PC-9 (cell line): ENCODE measurements around the gene ZFHX2. TPM values are rescaled to one million over a fixed set of nuclear protein-coding genes. Genes with fewer than 3 reads are reported as not detected.

Experiments
- BruUV-seq: library from RNA; stranded (reverse); fragments of 400-500 nt; replicated peaks from 2 replicates; lab custom pipeline; 2021; lab: Mats Ljungman, UMichigan
- CTCF ChIA-PET: fragments of 300-600 bp; sonication (Branson Sonifier 250); formaldehyde crosslinking; loops from one replicate; lab custom pipeline; 2022; ENCODE audit warnings: antibody characterized with exemption; lab: Charles Lee
- POLR2A ChIA-PET: fragments of 300-600 bp; sonication (Branson Sonifier 250); formaldehyde crosslinking; loops from one replicate; lab custom pipeline; 2022; ENCODE audit warnings: antibody characterized with exemption; ENCODE audit not compliant: unreplicated experiment; lab: Charles Lee
- DNase-seq, 2 experiments: peaks; one replicate each; pipeline versions ENCODE4 v3.0.0 to v3.0.0-alpha.2; 2015 to 2022; ENCODE audit warnings: mixed read lengths in 1 of 2
- H2AFZ ChIP-seq: fragments of 200-600 bp; sonication (generic); 2 replicates; pipeline ENCODE4 v1.8.1; 2017; ENCODE audit warnings: antibody characterized with exemption
- H3F3A ChIP-seq: fragments of 200-600 bp; sonication (generic); 2 replicates; pipeline ENCODE4 v1.8.1; 2017; ENCODE audit warnings: antibody characterized with exemption, mild to moderate bottlenecking, low read depth; ENCODE audit not compliant: insufficient read depth
- H3K27ac ChIP-seq: fragments of 200-600 bp; sonication (generic); 2 replicates; pipeline ENCODE4 v1.6.1; 2016; ENCODE audit warnings: mixed run types
- H3K27me3 ChIP-seq: fragments of 200-600 bp; sonication (generic); 2 replicates; pipeline ENCODE4 v1.6.1; 2016; ENCODE audit warnings: low read depth, mixed run types; ENCODE audit not compliant: insufficient read depth
- H3K36me3 ChIP-seq: fragments of 200-600 bp; sonication (generic); 2 replicates; pipeline ENCODE4 v1.6.1; 2016; ENCODE audit warnings: low read depth, mixed run types
- H3K4me1 ChIP-seq: fragments of 200-600 bp; sonication (generic); replicated peaks from 2 replicates; pipeline ENCODE4 v1.6.1; 2016; ENCODE audit warnings: mixed run types; ENCODE audit not compliant: insufficient read depth
- H3K4me2 ChIP-seq: fragments of 200-600 bp; sonication (generic); 2 replicates; pipeline ENCODE4 v1.6.1; 2017; ENCODE audit warnings: mixed run types
- H3K4me3 ChIP-seq: fragments of 200-600 bp; sonication (generic); 2 replicates; pipeline ENCODE4 v1.6.1; 2016; ENCODE audit warnings: mixed run types
- H3K79me2 ChIP-seq: fragments of 200-600 bp; sonication (generic); 2 replicates; pipeline ENCODE4 v1.6.1; 2017; ENCODE audit warnings: low read depth, mixed run types
- H3K9me2 ChIP-seq: fragments of 200-600 bp; sonication (generic); 2 replicates; pipeline ENCODE4 v1.8.1; 2017; ENCODE audit warnings: mild to moderate bottlenecking; ENCODE audit not compliant: insufficient read depth
- H3K9me3 ChIP-seq: fragments of 200-600 bp; sonication (generic); 2 replicates; pipeline ENCODE4 v1.8.1; 2016; ENCODE audit warnings: low read depth; ENCODE audit not compliant: insufficient read depth
- H4K20me1 ChIP-seq: fragments of 200-600 bp; sonication (generic); 2 replicates; pipeline ENCODE4 v1.8.1; 2017; ENCODE audit not compliant: insufficient read depth
- EZH2 ChIP-seq: fragments of 200-600 bp; sonication (generic); IDR thresholded peaks from 2 replicates; pipeline ENCODE4 v1.8.0; 2017; ENCODE audit warnings: antibody characterized with exemption, low read depth
- intact Hi-C: fragments of 100-400 bp; cut with micrococcal nuclease; formaldehyde crosslinking; loops from one replicate; pipeline ENCODE4 v1.10.0; 2022; ENCODE audit not compliant: unreplicated experiment
- total RNA-seq: library from RNA; stranded (reverse); gene quantifications from 2 replicates; pipeline ENCODE4 v1.2.3, GENCODE V29; 2021
- TF ChIP-seq, protein P1 (sequence below): fragments of 200-600 bp; sonication (generic); conservative IDR thresholded peaks from 2 replicates; pipeline ENCODE4 v1.6.1; 2017; ENCODE audit warnings: mixed run types, antibody characterized with exemption, mild to moderate bottlenecking, moderate library complexity

The ZFHX2 gene
- total RNA-seq, 1 experiment from 2014 or later: 5.3 TPM

DNA sequence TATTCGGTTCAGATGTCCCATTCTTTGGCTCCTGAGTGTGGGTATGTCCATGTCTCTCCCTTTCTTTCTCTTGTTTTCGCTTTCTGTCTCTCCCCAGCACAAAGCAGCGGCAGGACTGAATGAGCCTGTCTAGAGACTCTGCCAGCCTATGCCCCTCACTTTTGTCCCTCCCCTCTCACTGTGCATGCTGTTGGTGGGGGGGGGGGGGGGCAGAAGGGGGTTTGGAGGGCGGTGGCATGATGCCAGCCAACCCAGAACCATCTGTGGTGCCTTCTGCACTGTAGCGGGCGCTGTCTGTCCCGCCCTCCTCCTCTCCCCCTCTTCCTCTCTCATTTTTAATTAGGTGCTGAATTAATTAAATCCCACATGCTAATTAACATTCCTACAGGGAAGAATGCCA, 64.3 kb downstream of the ZFHX2 start:
- Histone ChIP-seq H3K9me2 (no peaks in the 10 kb centered on the region), H3K27ac (no peak overlapping the region), H3K9me3 (no peaks in the 10 kb centered on the region), H3K4me2 (no peak overlapping the region), H2AFZ (no peak overlapping the region), H4K20me1 (no peaks in the 10 kb centered on the region), H3K79me2 (no peaks in the 10 kb centered on the region), H3K4me3 (no peak overlapping the region), H3K27me3 (no peaks in the 10 kb centered on the region), H3F3A (no peaks in the 10 kb centered on the region), H3K36me3 (no peaks in the 10 kb centered on the region), H3K4me1 (no peaks in the 10 kb centered on the region)
- intact Hi-C loops: no loop called here
- CTCF ChIA-PET: interaction anchor here (0.6 kb wide), 1 partner anchor 166 kb away, joined by 7 read pairs; the partner anchor contains the start of gene PABPN1
- no TSS peak for BruUV-seq
- TF ChIP-seq, protein P1, sequence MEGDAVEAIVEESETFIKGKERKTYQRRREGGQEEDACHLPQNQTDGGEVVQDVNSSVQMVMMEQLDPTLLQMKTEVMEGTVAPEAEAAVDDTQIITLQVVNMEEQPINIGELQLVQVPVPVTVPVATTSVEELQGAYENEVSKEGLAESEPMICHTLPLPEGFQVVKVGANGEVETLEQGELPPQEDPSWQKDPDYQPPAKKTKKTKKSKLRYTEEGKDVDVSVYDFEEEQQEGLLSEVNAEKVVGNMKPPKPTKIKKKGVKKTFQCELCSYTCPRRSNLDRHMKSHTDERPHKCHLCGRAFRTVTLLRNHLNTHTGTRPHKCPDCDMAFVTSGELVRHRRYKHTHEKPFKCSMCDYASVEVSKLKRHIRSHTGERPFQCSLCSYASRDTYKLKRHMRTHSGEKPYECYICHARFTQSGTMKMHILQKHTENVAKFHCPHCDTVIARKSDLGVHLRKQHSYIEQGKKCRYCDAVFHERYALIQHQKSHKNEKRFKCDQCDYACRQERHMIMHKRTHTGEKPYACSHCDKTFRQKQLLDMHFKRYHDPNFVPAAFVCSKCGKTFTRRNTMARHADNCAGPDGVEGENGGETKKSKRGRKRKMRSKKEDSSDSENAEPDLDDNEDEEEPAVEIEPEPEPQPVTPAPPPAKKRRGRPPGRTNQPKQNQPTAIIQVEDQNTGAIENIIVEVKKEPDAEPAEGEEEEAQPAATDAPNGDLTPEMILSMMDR: no peak
- no peak for TF ChIP-seq EZH2
- POLR2A ChIA-PET: no interaction called here
- no peak for DNase-seq

DNA sequence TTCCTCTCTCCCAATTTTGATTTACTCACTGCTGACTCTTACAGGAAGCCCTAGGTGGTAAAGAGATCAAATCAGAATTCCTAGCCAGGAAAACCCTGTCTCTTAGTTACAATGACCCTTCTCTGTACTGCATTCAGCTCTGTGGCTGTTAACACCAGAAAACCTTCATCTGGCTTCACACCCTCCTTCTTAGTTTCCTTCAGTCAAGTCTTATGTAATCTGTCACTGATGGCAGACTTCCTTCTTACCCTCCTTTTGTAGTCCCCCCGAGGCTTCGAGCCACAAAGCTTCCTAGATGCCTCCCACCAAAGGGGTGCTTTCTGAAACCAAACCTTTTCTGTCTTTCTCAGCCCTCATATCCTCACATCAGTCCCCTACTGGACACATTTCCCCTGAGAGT, 65.5 kb downstream of the ZFHX2 start:
- TF ChIP-seq EZH2: no peak
- Histone ChIP-seq H3F3A (no peaks in the 10 kb centered on the region), H3K9me2 (no peaks in the 10 kb centered on the region), H3K79me2 (no peaks in the 10 kb centered on the region), H3K36me3 (no peaks in the 10 kb centered on the region), H3K27ac (no peak overlapping the region), H3K27me3 (no peaks in the 10 kb centered on the region), H3K4me3 (no peak overlapping the region), H3K9me3 (no peaks in the 10 kb centered on the region), H2AFZ (no peak overlapping the region), H3K4me1 (no peaks in the 10 kb centered on the region), H4K20me1 (no peaks in the 10 kb centered on the region), H3K4me2 (no peak overlapping the region)
- BruUV-seq: no TSS peak
- ChIA-PET POLR2A (no interaction called here), CTCF (no interaction called here)
- no peak for DNase-seq
- intact Hi-C loops: no loop called here

DNA sequence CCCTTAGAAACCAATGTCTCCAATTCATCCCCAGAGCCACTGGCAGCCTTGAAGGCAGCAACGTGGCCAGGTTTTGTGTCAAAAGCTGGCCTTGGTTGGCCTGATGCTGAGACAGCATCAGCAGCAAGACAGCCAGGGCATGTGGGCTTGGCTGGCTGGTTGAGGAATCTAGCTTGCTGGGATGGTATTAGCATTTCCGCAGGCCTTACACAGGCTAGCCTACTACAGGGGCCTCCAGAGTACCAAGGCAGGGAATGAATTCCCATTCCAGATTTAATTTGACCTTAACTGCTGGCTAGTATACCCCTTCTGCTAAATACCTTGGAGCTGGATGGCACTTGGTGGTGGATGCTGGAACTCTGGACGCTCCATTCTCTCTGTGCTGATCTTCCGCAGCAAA, 66.2 kb downstream of the ZFHX2 start:
- TF ChIP-seq, protein P1: no peak
- no peak for TF ChIP-seq EZH2
- CTCF ChIA-PET: no interaction called here
- Histone ChIP-seq H3F3A (no peaks in the 10 kb centered on the region), H3K4me2 (no peak overlapping the region), H3K9me3 (no peaks in the 10 kb centered on the region), H3K4me3 (no peak overlapping the region), H3K9me2 (no peaks in the 10 kb centered on the region), H3K79me2 (no peaks in the 10 kb centered on the region), H3K27me3 (no peaks in the 10 kb centered on the region), H3K4me1 (no peaks in the 10 kb centered on the region), H3K36me3 (no peaks in the 10 kb centered on the region), H4K20me1 (no peaks in the 10 kb centered on the region), H2AFZ (no peak overlapping the region), H3K27ac (no peak overlapping the region)
- intact Hi-C loops: no loop called here
- BruUV-seq: no TSS peak
- DNase-seq: no peak
- POLR2A ChIA-PET: no interaction called here

DNA sequence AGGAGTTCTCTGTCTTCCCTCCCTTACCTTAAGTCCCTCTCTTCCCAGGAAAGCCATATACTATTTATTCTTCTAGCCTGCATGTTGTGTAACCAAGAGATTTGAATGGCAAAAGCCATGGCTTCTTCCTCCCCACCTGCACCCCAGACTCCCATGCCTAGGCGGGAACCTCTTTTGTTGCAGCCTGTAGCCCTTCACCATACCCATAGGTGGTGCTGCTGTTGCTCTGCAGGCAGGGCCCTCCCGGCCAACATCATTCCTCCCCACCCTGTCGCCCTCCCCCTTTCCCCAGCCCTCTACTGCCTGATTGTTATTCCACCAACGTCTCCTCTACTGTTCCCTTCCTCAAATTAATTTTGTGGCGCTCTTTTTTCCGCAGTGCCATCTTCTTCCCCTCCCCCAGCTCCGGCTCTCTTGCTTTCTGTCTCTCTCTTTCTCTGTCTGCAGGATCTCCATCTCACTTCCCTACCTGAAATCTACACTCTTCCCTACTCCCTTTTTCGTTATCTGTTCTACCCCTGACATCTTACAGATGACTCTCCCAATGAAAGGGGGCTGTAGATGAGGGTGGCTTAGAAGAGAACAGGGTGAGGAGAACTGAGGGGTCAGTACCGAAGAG, 68.2 kb downstream of the ZFHX2 start:
- Histone ChIP-seq H3K36me3 (no peaks in the 10 kb centered on the region), H4K20me1 (no peaks in the 10 kb centered on the region), H3K27ac (no peak overlapping the region), H3K9me2 (no peaks in the 10 kb centered on the region), H3K79me2 (no peaks in the 10 kb centered on the region), H3K27me3 (no peaks in the 10 kb centered on the region), H3F3A (no peaks in the 10 kb centered on the region), H3K9me3 (no peaks in the 10 kb centered on the region), H3K4me2 (no peak overlapping the region), H3K4me1 (no peaks in the 10 kb centered on the region), H3K4me3 (no peak overlapping the region), H2AFZ (no peak overlapping the region)
- no peak for DNase-seq
- ChIA-PET CTCF (no interaction called here), POLR2A (no interaction called here)
- intact Hi-C loops: no loop called here
- BruUV-seq: no TSS peak
- no peak for TF ChIP-seq EZH2
- TF ChIP-seq, protein P1: peak; percentile 32; the same call in 1 of the 2 replicates
